ENCODE data around the gene PTPN11. TPM values are rescaled to one million over a fixed set of nuclear protein-coding genes. Genes with fewer than 3 reads are reported as not detected.

Gene PTPN11
- total and polyA plus RNA-seq, 2 of the 13 experiments (the other 11 are each of a cell fraction or from before 2014, with no cell fraction given): 30.0 to 63.5 TPM

DNA sequence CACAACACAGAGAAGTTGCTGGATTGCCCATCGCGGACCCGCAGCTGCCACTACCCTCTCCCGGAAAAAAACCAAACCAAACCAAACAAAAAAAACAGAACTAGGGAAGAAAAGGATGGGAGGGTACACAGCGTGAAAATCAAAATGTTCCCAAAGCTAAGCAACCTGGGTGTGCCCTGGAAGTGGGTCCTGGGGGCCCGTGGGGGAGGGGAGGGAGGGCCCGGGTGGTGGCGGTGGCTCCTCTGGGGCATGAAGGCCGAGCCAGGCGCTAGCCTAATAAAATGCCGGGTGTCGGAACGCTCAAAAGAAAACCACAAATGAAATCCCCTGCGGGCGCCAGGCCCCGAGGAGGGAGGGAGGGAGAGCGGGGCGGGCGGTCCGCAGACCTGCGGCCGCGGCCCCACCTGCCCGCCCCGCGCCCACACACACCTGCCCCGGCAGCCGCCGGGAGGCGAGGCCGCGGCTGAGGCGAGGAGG, 37.3 kb upstream of the PTPN11 start (continued):
- TF ChIP-seq ZNF256 (CRISPR knock-in tag; conservative IDR thresholded peaks at IDR 0.05) (no peak), ZNF33B (CRISPR knock-in tag; IDR thresholded peaks at IDR 0.05) (no peak), GZF1 (CRISPR knock-in tag; IDR thresholded peaks at IDR 0.05) (no peak), TAF1 (CRISPR knock-in tag; IDR thresholded peaks at IDR 0.05) (no peak), ZFP62 (CRISPR knock-in tag; IDR thresholded peaks at IDR 0.05) (no peak), TEAD3 (CRISPR knock-in tag; optimal IDR thresholded peaks at IDR 0.05; ENCODE audit: borderline replicate concordance) (no peak), ZNF337 (CRISPR knock-in tag; IDR thresholded peaks at IDR 0.05; ENCODE audit: borderline replicate concordance, low read depth) (0 out of 2 replicates have a peak, but pooled peaks have one; percentile 4), ZNF33A (CRISPR knock-in tag; IDR thresholded peaks at IDR 0.05; ENCODE audit: borderline replicate concordance) (no peak), ZNF543 (CRISPR knock-in tag; IDR thresholded peaks at IDR 0.05) (0 out of 2 replicates have a peak, but pooled peaks have one; percentile 6), PITX1 (CRISPR knock-in tag; IDR thresholded peaks at IDR 0.05) (no peak), SPEN (CRISPR knock-in tag; IDR thresholded peaks at IDR 0.05; ENCODE audit: low read depth) (peak; percentile 9; the same call in 1 of the 2 replicates), NPAS2 (CRISPR knock-in tag; IDR thresholded peaks at IDR 0.05; ENCODE audit: borderline replicate concordance) (no peak), NFIB (CRISPR knock-in tag; IDR thresholded peaks at IDR 0.05; ENCODE audit: borderline replicate concordance) (no peak)
- TF ChIP-seq, protein P1, sequence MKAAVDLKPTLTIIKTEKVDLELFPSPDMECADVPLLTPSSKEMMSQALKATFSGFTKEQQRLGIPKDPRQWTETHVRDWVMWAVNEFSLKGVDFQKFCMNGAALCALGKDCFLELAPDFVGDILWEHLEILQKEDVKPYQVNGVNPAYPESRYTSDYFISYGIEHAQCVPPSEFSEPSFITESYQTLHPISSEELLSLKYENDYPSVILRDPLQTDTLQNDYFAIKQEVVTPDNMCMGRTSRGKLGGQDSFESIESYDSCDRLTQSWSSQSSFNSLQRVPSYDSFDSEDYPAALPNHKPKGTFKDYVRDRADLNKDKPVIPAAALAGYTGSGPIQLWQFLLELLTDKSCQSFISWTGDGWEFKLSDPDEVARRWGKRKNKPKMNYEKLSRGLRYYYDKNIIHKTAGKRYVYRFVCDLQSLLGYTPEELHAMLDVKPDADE (CRISPR knock-in tag; IDR thresholded peaks at IDR 0.05): no peak
- TF ChIP-seq, protein P2, sequence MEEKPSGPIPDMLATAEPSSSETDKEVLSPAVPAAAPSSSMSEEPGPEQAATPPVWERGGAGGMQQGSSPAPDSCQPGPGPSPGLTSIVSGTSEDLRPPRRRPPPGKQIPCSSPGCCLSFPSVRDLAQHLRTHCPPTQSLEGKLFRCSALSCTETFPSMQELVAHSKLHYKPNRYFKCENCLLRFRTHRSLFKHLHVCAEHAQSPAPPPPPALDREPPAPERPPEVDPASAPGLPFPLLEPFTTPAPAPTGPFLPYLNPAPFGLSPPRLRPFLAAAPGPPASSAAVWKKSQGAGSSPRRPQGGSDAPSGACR (CRISPR knock-in tag; IDR thresholded peaks at IDR 0.05): no peak
- TF ChIP-seq, protein P3, sequence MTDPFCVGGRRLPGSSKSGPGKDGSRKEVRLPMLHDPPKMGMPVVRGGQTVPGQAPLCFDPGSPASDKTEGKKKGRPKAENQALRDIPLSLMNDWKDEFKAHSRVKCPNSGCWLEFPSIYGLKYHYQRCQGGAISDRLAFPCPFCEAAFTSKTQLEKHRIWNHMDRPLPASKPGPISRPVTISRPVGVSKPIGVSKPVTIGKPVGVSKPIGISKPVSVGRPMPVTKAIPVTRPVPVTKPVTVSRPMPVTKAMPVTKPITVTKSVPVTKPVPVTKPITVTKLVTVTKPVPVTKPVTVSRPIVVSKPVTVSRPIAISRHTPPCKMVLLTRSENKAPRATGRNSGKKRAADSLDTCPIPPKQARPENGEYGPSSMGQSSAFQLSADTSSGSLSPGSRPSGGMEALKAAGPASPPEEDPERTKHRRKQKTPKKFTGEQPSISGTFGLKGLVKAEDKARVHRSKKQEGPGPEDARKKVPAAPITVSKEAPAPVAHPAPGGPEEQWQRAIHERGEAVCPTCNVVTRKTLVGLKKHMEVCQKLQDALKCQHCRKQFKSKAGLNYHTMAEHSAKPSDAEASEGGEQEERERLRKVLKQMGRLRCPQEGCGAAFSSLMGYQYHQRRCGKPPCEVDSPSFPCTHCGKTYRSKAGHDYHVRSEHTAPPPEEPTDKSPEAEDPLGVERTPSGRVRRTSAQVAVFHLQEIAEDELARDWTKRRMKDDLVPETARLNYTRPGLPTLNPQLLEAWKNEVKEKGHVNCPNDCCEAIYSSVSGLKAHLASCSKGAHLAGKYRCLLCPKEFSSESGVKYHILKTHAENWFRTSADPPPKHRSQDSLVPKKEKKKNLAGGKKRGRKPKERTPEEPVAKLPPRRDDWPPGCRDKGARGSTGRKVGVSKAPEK (CRISPR knock-in tag; IDR thresholded peaks at IDR 0.05; ENCODE audit: borderline replicate concordance): 0 out of 2 replicates have a peak, but pooled peaks have one; percentile 13
- TF ChIP-seq, protein P4, sequence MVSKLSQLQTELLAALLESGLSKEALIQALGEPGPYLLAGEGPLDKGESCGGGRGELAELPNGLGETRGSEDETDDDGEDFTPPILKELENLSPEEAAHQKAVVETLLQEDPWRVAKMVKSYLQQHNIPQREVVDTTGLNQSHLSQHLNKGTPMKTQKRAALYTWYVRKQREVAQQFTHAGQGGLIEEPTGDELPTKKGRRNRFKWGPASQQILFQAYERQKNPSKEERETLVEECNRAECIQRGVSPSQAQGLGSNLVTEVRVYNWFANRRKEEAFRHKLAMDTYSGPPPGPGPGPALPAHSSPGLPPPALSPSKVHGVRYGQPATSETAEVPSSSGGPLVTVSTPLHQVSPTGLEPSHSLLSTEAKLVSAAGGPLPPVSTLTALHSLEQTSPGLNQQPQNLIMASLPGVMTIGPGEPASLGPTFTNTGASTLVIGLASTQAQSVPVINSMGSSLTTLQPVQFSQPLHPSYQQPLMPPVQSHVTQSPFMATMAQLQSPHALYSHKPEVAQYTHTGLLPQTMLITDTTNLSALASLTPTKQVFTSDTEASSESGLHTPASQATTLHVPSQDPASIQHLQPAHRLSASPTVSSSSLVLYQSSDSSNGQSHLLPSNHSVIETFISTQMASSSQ (IDR thresholded peaks at IDR 0.05; ENCODE audit: low read depth): no peak
- TF ChIP-seq, protein P4 (CRISPR knock-in tag; IDR thresholded peaks at IDR 0.05; ENCODE audit: borderline replicate concordance): no peak
- TF ChIP-seq, protein P5, sequence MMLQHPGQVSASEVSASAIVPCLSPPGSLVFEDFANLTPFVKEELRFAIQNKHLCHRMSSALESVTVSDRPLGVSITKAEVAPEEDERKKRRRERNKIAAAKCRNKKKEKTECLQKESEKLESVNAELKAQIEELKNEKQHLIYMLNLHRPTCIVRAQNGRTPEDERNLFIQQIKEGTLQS (CRISPR knock-in tag; IDR thresholded peaks at IDR 0.05): no peak
